Neural cell (in vitro differentiated cells): ENCODE measurements around the gene SPRYD7. TPM values are rescaled to one million over a fixed set of nuclear protein-coding genes. Genes with fewer than 3 reads are reported as not detected.

Experiments
- H2AFZ ChIP-seq: fragments of 200-600, 300-800 bp; sonication (generic), shearing (Covaris generic); 2 replicates; pipeline ENCODE4 v1.6.0; 2014; ENCODE audit warnings: low read depth, mild to moderate bottlenecking, antibody characterized with exemption, low read length, moderate library complexity
- H3F3A ChIP-seq: fragments of 200-600 bp; shearing (Covaris generic); 2 replicates; pipeline ENCODE4 v1.6.1; 2016; ENCODE audit warnings: mild to moderate bottlenecking, moderate library complexity, mixed read lengths, antibody characterized with exemption, low read length; ENCODE audit not compliant: insufficient read depth, poor library complexity, severe bottlenecking
- H3K27ac ChIP-seq: fragments of 200-600, 300-800 bp; sonication (generic), shearing (Covaris generic); 2 replicates; pipeline ENCODE4 v1.5.1; 2014; ENCODE audit warnings: mild to moderate bottlenecking, low read length, moderate library complexity
- H3K27me3 ChIP-seq: fragments of 300-800, 200-600 bp; sonication (generic), shearing (Covaris generic); 2 replicates; pipeline ENCODE4 v1.6.0; 2014; ENCODE audit warnings: mild to moderate bottlenecking, low read depth, low read length, moderate library complexity; ENCODE audit not compliant: insufficient read depth
- H3K36me3 ChIP-seq: fragments of 300-800, 200-600 bp; sonication (generic), shearing (Covaris generic); 2 replicates; pipeline ENCODE4 v1.5.1; 2014; ENCODE audit warnings: mild to moderate bottlenecking, antibody characterized with exemption, low read length, moderate library complexity; ENCODE audit not compliant: insufficient read depth
- H3K4me2 ChIP-seq: fragments of 300-800, 200-600 bp; sonication (generic), shearing (Covaris generic); 2 replicates; pipeline ENCODE4 v1.6.0; 2014; ENCODE audit warnings: mild to moderate bottlenecking, low read length
- H3K4me3 ChIP-seq: fragments of 300-800, 200-600 bp; sonication (generic), shearing (Covaris generic); 2 replicates; pipeline ENCODE4 v1.5.1; 2014; ENCODE audit warnings: mild to moderate bottlenecking, low read length, moderate library complexity
- H3K79me2 ChIP-seq: fragments of 200-600 bp; shearing (Covaris generic); replicated peaks from 2 replicates; pipeline ENCODE4 v1.6.0; 2014; ENCODE audit warnings: mild to moderate bottlenecking, low read length, moderate library complexity; ENCODE audit not compliant: insufficient read depth
- H3K9ac ChIP-seq: fragments of 300-800, 200-600 bp; sonication (generic), shearing (Covaris generic); 2 replicates; pipeline ENCODE4 v1.6.1; 2016; ENCODE audit warnings: mild to moderate bottlenecking, low read length, mixed read lengths
- H3K9me2 ChIP-seq: fragments of 200-600 bp; shearing (Covaris generic); 2 replicates; pipeline ENCODE4 v1.6.1; 2016; ENCODE audit warnings: mild to moderate bottlenecking, low read length, mixed read lengths; ENCODE audit not compliant: insufficient read depth
- H3K9me3 ChIP-seq: fragments of 200-600, 300-800 bp; sonication (generic), shearing (Covaris generic); 2 replicates; pipeline ENCODE4 v1.6.1; 2016; ENCODE audit warnings: mild to moderate bottlenecking, mixed run types, low read length, moderate library complexity, mixed read lengths
- H4K20me1 ChIP-seq: fragments of 200-600 bp; shearing (Covaris generic); 2 replicates; pipeline ENCODE4 v1.6.1; 2016; ENCODE audit warnings: mild to moderate bottlenecking, mixed run types; ENCODE audit not compliant: insufficient read depth
- CTCF ChIP-seq: fragments of 450-650 bp; IDR thresholded peaks from 2 replicates; pipeline ENCODE4 v1.5.1; 2014; ENCODE audit warnings: antibody characterized with exemption, mild to moderate bottlenecking, moderate library complexity; ENCODE audit not compliant: poor library complexity, severe bottlenecking
- EP300 ChIP-seq: fragments of 450-650 bp; conservative IDR thresholded peaks from 2 replicates; pipeline ENCODE4 v1.6.1; 2014; ENCODE audit warnings: antibody characterized with exemption, mild to moderate bottlenecking, moderate library complexity; ENCODE audit not compliant: poor library complexity, severe bottlenecking
- EZH2 ChIP-seq: fragments of 200-600, 300-800 bp; shearing (Covaris generic), sonication (generic); IDR thresholded peaks from 2 replicates; pipeline ENCODE4 v1.6.1; 2014; ENCODE audit warnings: antibody characterized with exemption, low read length, borderline replicate concordance, mild to moderate bottlenecking; ENCODE audit not compliant: insufficient read depth, poor library complexity, severe bottlenecking
- MXI1 ChIP-seq: fragments of 450-650 bp; conservative IDR thresholded peaks from 2 replicates; pipeline ENCODE4 v1.6.1; 2014; ENCODE audit warnings: antibody characterized with exemption, mild to moderate bottlenecking; ENCODE audit not compliant: poor library complexity, severe bottlenecking
- POLR2AphosphoS5 ChIP-seq: IDR thresholded peaks from 2 replicates; pipeline ENCODE4 v1.6.1; 2012
- RAD21 ChIP-seq: fragments of 450-650 bp; conservative IDR thresholded peaks from 2 replicates; pipeline ENCODE4 v1.6.1; 2014; ENCODE audit warnings: antibody characterized with exemption, mild to moderate bottlenecking, moderate library complexity
- REST ChIP-seq: IDR thresholded peaks from 2 replicates; pipeline ENCODE4 v1.6.1; 2012; ENCODE audit warnings: borderline replicate concordance
- SMC3 ChIP-seq: fragments of 450-650 bp; conservative IDR thresholded peaks from 2 replicates; pipeline ENCODE4 v1.6.1; 2014; ENCODE audit warnings: antibody characterized with exemption, mild to moderate bottlenecking, moderate library complexity; ENCODE audit not compliant: poor library complexity
- TAF1 ChIP-seq: IDR thresholded peaks from 2 replicates; pipeline ENCODE4 v1.6.1; 2012; ENCODE audit warnings: low read depth
- polyA plus RNA-seq: library from polyadenylated mRNA; depleted of rRNA; stranded (reverse); fragments of >200 nt; gene quantifications from 2 replicates; pipeline ENCODE4 v1.2.3, GENCODE V29; 2014

Gene SPRYD7
- polyA plus RNA-seq, 1 donor from 2014 or later: 15.4 TPM

- Histone ChIP-seq H3K9ac (no peak overlapping the region), H3K9me3 (no peaks in the 10 kb centered on the region), H4K20me1 (no peaks in the 10 kb centered on the region), H3K36me3 (no peaks in the 10 kb centered on the region), H3F3A (no peaks in the 10 kb centered on the region), H3K27me3 (no peaks in the 10 kb centered on the region), H3K79me2 (no peaks in the 10 kb centered on the region), H3K27ac (no peak overlapping the region), H3K4me3 (no peak overlapping the region), H3K4me2 (no peak overlapping the region), H3K9me2 (no peaks in the 10 kb centered on the region), H2AFZ (no peak overlapping the region)
- TF ChIP-seq TAF1 (no peak), EP300 (no peak), REST (no peak), EZH2 (no peak), SMC3 (no peak), RAD21 (no peak), POLR2AphosphoS5 (no peak), MXI1 (no peak), CTCF (no peak)
These were observed 3.3 kb downstream of the SPRYD7 start for GRCh38 chr13:49932868-49933267.

- no peaks in the 10 kb centered on the region for H3K36me3 ChIP-seq
- no peak overlapping the region for H2AFZ ChIP-seq
- no peak overlapping the region for H3K9ac ChIP-seq
- H3K27ac ChIP-seq: no peak overlapping the region
- no peaks in the 10 kb centered on the region for H3K9me2 ChIP-seq
- no peaks in the 10 kb centered on the region for H4K20me1 ChIP-seq
- no peak for TF ChIP-seq MXI1
- no peak for TF ChIP-seq SMC3
- TF ChIP-seq EZH2: no peak
- no peak for TF ChIP-seq TAF1
- TF ChIP-seq RAD21: no peak
- TF ChIP-seq REST: no peak
- no peak for TF ChIP-seq EP300
- TF ChIP-seq CTCF: no peak
- no peak for TF ChIP-seq POLR2AphosphoS5
- no peaks in the 10 kb centered on the region for H3F3A ChIP-seq
- H3K9me3 ChIP-seq: no peaks in the 10 kb centered on the region
- no peaks in the 10 kb centered on the region for H3K79me2 ChIP-seq
- H3K4me3 ChIP-seq: no peak overlapping the region
- H3K27me3 ChIP-seq: no peaks in the 10 kb centered on the region
- H3K4me2 ChIP-seq: no peak overlapping the region
These were observed 4.1 kb downstream of the SPRYD7 start for GRCh38 chr13:49932066-49932465.
